ENCODE results near the gene CFAP77.

GRCh38 chr9:132610661-132611060, 200.7 kb downstream of the CFAP77 start:
- TF ChIP-seq ZFX (IDR thresholded peaks at IDR 0.05; ENCODE audit: borderline replicate concordance): no peak
- TF ChIP-seq, protein P1, sequence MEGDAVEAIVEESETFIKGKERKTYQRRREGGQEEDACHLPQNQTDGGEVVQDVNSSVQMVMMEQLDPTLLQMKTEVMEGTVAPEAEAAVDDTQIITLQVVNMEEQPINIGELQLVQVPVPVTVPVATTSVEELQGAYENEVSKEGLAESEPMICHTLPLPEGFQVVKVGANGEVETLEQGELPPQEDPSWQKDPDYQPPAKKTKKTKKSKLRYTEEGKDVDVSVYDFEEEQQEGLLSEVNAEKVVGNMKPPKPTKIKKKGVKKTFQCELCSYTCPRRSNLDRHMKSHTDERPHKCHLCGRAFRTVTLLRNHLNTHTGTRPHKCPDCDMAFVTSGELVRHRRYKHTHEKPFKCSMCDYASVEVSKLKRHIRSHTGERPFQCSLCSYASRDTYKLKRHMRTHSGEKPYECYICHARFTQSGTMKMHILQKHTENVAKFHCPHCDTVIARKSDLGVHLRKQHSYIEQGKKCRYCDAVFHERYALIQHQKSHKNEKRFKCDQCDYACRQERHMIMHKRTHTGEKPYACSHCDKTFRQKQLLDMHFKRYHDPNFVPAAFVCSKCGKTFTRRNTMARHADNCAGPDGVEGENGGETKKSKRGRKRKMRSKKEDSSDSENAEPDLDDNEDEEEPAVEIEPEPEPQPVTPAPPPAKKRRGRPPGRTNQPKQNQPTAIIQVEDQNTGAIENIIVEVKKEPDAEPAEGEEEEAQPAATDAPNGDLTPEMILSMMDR (IDR thresholded peaks at IDR 0.05): no peak

Measured in 22Rv1 (cell line).